Measurements from ENCODE around the gene ATP10B.
"Not testable (repeated sequence)": the region's sequence is repeated elsewhere in the genome, so short reads cannot be mapped to it uniquely, and the experiment has no call there.

ATP10B gene

GRCh38 chr5:160824301-160825001 lies 27.6 kb downstream of the ATP10B start:
- DNase-seq, result no peak

- DNase-seq, result not testable (repeated sequence)
Observed at GRCh38 chr5:160812996-160813395, 39.0 kb downstream of the ATP10B start.

GRCh38 chr5:160805376-160805775 lies 46.6 kb downstream of the ATP10B start:
- DNase-seq, result no peak

- DNase-seq, result no peak
Observed at GRCh38 chr5:160802592-160802991, 49.4 kb downstream of the ATP10B start.

- no peak for DNase-seq
Observed at GRCh38 chr5:160800375-160801275, 51.4 kb downstream of the ATP10B start.

- DNase-seq, result no peak
Observed at GRCh38 chr5:160799184-160799583, 52.8 kb downstream of the ATP10B start.

- no peak for DNase-seq
Observed at GRCh38 chr5:160797020-160797419, 55.0 kb downstream of the ATP10B start.

- DNase-seq, result no peak
Observed at GRCh38 chr5:160793530-160793899, 58.5 kb downstream of the ATP10B start.

- no peak for DNase-seq
Observed at GRCh38 chr5:160792732-160793529, 59.1 kb downstream of the ATP10B start.

- no peak for DNase-seq
Observed at GRCh38 chr5:160792281-160792680, 59.7 kb downstream of the ATP10B start.

- DNase-seq, result no peak
Observed at GRCh38 chr5:160789219-160789859, 62.7 kb downstream of the ATP10B start.

- DNase-seq, result no peak
Observed at GRCh38 chr5:160788102-160788660, 63.8 kb downstream of the ATP10B start.

- DNase-seq, result no peak
Observed at GRCh38 chr5:160787240-160787639, 64.8 kb downstream of the ATP10B start.

GRCh38 chr5:160774666-160775315 lies 77.2 kb downstream of the ATP10B start:
- no peak for DNase-seq

- no peak for DNase-seq
Observed at GRCh38 chr5:160773646-160774410, 78.2 kb downstream of the ATP10B start.

GRCh38 chr5:160772854-160773253 lies 79.2 kb downstream of the ATP10B start:
- no peak for DNase-seq

- DNase-seq, result no peak
Observed at GRCh38 chr5:160770718-160771117, 81.3 kb downstream of the ATP10B start.

- no peak for DNase-seq
Observed at GRCh38 chr5:160769301-160769700, 82.7 kb downstream of the ATP10B start.

GRCh38 chr5:160767062-160767461 lies 84.9 kb downstream of the ATP10B start:
- no peak for DNase-seq

- no peak for DNase-seq
Observed at GRCh38 chr5:160760008-160760407, 92.0 kb downstream of the ATP10B start.

- no peak for DNase-seq
Observed at GRCh38 chr5:160757194-160757593, 94.8 kb downstream of the ATP10B start.
